GM18498 (cell line): ENCODE data around the gene NES.

Experiments
- ATAC-seq: cut with Tn5 transposase; IDR thresholded peaks from one replicate; pipeline ENCODE4 v1.9.1; 2021; ENCODE audit warnings: mild to moderate bottlenecking, moderate library complexity; ENCODE audit not compliant: unreplicated experiment

The NES gene

GRCh38 chr1:156676820-156677615 lies at the start of gene NES:
TSS of gene NES (minus strand) at chr1:156677407. CDS start at chr1:156677264, 143 bp downstream.
- no peak for ATAC-seq

GRCh38 chr1:156726549-156727226 lies 49.5 kb upstream of the NES start:
- ATAC-seq = no peak

GRCh38 chr1:156725683-156726280 lies 48.6 kb upstream of the NES start:
- peak; percentile 35 for ATAC-seq

GRCh38 chr1:156721535-156721934 lies 44.3 kb upstream of the NES start:
- no peak for ATAC-seq

- ATAC-seq = no peak
Measured at GRCh38 chr1:156721131-156721530, 43.9 kb upstream of the NES start.

GRCh38 chr1:156717351-156717750 lies 40.1 kb upstream of the NES start:
- no peak for ATAC-seq

GRCh38 chr1:156714830-156715229 lies 37.6 kb upstream of the NES start:
- no peak for ATAC-seq

- ATAC-seq = no peak
Measured at GRCh38 chr1:156712626-156713025, 35.4 kb upstream of the NES start.

- ATAC-seq = no peak
Measured at GRCh38 chr1:156711011-156711817, 34.0 kb upstream of the NES start.

GRCh38 chr1:156709757-156710489 lies 32.7 kb upstream of the NES start:
- no peak for ATAC-seq

GRCh38 chr1:156709031-156709430 lies 31.8 kb upstream of the NES start:
- ATAC-seq = no peak

GRCh38 chr1:156708218-156708661 lies 31.0 kb upstream of the NES start:
- no peak for ATAC-seq

- ATAC-seq = no peak
Measured at GRCh38 chr1:156707417-156708217, 30.4 kb upstream of the NES start.

- no peak for ATAC-seq
Measured at GRCh38 chr1:156706657-156707416, 29.6 kb upstream of the NES start.

GRCh38 chr1:156705918-156706656 lies 28.9 kb upstream of the NES start:
- ATAC-seq = no peak

- no peak for ATAC-seq
Measured at GRCh38 chr1:156705321-156705917, 28.2 kb upstream of the NES start, which contains the start of gene CRABP2. TSS of gene CRABP2 (minus strand) at chr1:156705583. CDS start at chr1:156705446, 137 bp downstream.

- ATAC-seq = no peak
Measured at GRCh38 chr1:156704930-156705320, 27.7 kb upstream of the NES start.
